Measurements from ENCODE around the gene CD300E.

The CD300E gene

GRCh38 chr17:74599023-74599399 lies 24.5 kb downstream of the CD300E start:
- Histone ChIP-seq H3K9ac (ENCODE audit: low read depth, low read length) (no peak overlapping the region), H3K27me3 (ENCODE audit: insufficient read depth, low read length) (peaks cover 2% of the 10 kb centered on the region; the same call in 1 of the 2 replicates), H3K4me3 (ENCODE audit: low read length) (no peak overlapping the region), H3K4me1 (ENCODE audit: insufficient read depth, low read length) (0 out of 2 replicates have a peak, but pooled peaks cover 6% of the 10 kb centered on the region), H3K9me3 (ENCODE audit: insufficient read depth, low read depth, low read length) (no peaks in the 10 kb centered on the region), H3K36me3 (ENCODE audit: insufficient read depth, low read length) (no peaks in the 10 kb centered on the region), H3K27ac (ENCODE audit: low read depth, low read length) (no peak overlapping the region)
- 59% methylated on average over 3 of the region's 3 CpGs for WGBS

GRCh38 chr17:74598346-74599022 lies 25.1 kb downstream of the CD300E start:
- 83% methylated on average over 4 of the region's 4 CpGs for WGBS
- H3K4me1 ChIP-seq (ENCODE audit: insufficient read depth, low read length), result 0 out of 2 replicates have a peak, but pooled peaks cover 6% of the 10 kb centered on the region
- no peak overlapping the region for H3K27ac ChIP-seq (ENCODE audit: low read depth, low read length)
- no peak overlapping the region for H3K9ac ChIP-seq (ENCODE audit: low read depth, low read length)
- peaks cover 2% of the 10 kb centered on the region; the same call in 1 of the 2 replicates for H3K27me3 ChIP-seq (ENCODE audit: insufficient read depth, low read length)
- no peaks in the 10 kb centered on the region for H3K36me3 ChIP-seq (ENCODE audit: insufficient read depth, low read length)
- H3K4me3 ChIP-seq (ENCODE audit: low read length), result no peak overlapping the region
- no peaks in the 10 kb centered on the region for H3K9me3 ChIP-seq (ENCODE audit: insufficient read depth, low read depth, low read length)

GRCh38 chr17:74597069-74597790 lies 26.3 kb downstream of the CD300E start:
- Histone ChIP-seq H3K9ac (ENCODE audit: low read depth, low read length) (no peak overlapping the region), H3K36me3 (ENCODE audit: insufficient read depth, low read length) (no peaks in the 10 kb centered on the region), H3K9me3 (ENCODE audit: insufficient read depth, low read depth, low read length) (no peaks in the 10 kb centered on the region), H3K27ac (ENCODE audit: low read depth, low read length) (no peak overlapping the region), H3K27me3 (ENCODE audit: insufficient read depth, low read length) (peaks cover 2% of the 10 kb centered on the region; the same call in 1 of the 2 replicates), H3K4me1 (ENCODE audit: insufficient read depth, low read length) (0 out of 2 replicates have a peak, but pooled peaks cover 6% of the 10 kb centered on the region), H3K4me3 (ENCODE audit: low read length) (no peak overlapping the region)
- WGBS, result 84% methylated on average over 7 of the region's 8 CpGs

GRCh38 chr17:74595037-74595750 lies 28.3 kb downstream of the CD300E start:
- Histone ChIP-seq H3K4me3 (ENCODE audit: low read length) (no peak overlapping the region), H3K9me3 (ENCODE audit: insufficient read depth, low read depth, low read length) (no peaks in the 10 kb centered on the region), H3K27me3 (ENCODE audit: insufficient read depth, low read length) (peaks cover 2% of the 10 kb centered on the region; the same call in 1 of the 2 replicates), H3K27ac (ENCODE audit: low read depth, low read length) (no peak overlapping the region), H3K9ac (ENCODE audit: low read depth, low read length) (no peak overlapping the region), H3K36me3 (ENCODE audit: insufficient read depth, low read length) (no peaks in the 10 kb centered on the region), H3K4me1 (ENCODE audit: insufficient read depth, low read length) (0 out of 2 replicates have a peak, but pooled peaks cover 6% of the 10 kb centered on the region)
- WGBS, result 82% methylated on average over 6 of the region's 6 CpGs

GRCh38 chr17:74592087-74592990 lies 31.2 kb downstream of the CD300E start, which contains the start of gene CD300LD:
Gene CD300LD (minus strand): TSS chr17:74592283. CDS start chr17:74592202, 81 bp downstream.
- Histone ChIP-seq H3K4me1 (ENCODE audit: insufficient read depth, low read length) (no peaks in the 10 kb centered on the region), H3K9ac (ENCODE audit: low read depth, low read length) (no peak within 1 kb of the TSS), H3K36me3 (ENCODE audit: insufficient read depth, low read length) (no peaks in the 10 kb centered on the region), H3K4me3 (ENCODE audit: low read length) (no peak within 1 kb of the TSS), H3K27ac (ENCODE audit: low read depth, low read length) (no peak within 1 kb of the TSS), H3K27me3 (ENCODE audit: insufficient read depth, low read length) (peaks cover 2% of the 10 kb centered on the region; the same call in 1 of the 2 replicates), H3K9me3 (ENCODE audit: insufficient read depth, low read depth, low read length) (no peaks in the 10 kb centered on the region)
- 88% methylated on average over 14 of the region's 14 CpGs for WGBS

- H3K4me1 ChIP-seq (ENCODE audit: insufficient read depth, low read length), result no peaks in the 10 kb centered on the region
- WGBS, result 85% methylated on average over 1 of the region's 1 CpG
- no peak overlapping the region for H3K9ac ChIP-seq (ENCODE audit: low read depth, low read length)
- H3K27me3 ChIP-seq (ENCODE audit: insufficient read depth, low read length), result peaks cover 2% of the 10 kb centered on the region; the same call in 1 of the 2 replicates
- no peaks in the 10 kb centered on the region for H3K36me3 ChIP-seq (ENCODE audit: insufficient read depth, low read length)
- no peak overlapping the region for H3K27ac ChIP-seq (ENCODE audit: low read depth, low read length)
- H3K4me3 ChIP-seq (ENCODE audit: low read length), result no peak overlapping the region
- H3K9me3 ChIP-seq (ENCODE audit: insufficient read depth, low read depth, low read length), result no peaks in the 10 kb centered on the region
Observed at GRCh38 chr17:74591503-74591902, 32.0 kb downstream of the CD300E start.

- WGBS, result 94% methylated on average over 5 of the region's 5 CpGs
- H3K4me1 ChIP-seq (ENCODE audit: insufficient read depth, low read length), result no peaks in the 10 kb centered on the region
- H3K4me3 ChIP-seq (ENCODE audit: low read length), result no peak overlapping the region
- no peaks in the 10 kb centered on the region for H3K36me3 ChIP-seq (ENCODE audit: insufficient read depth, low read length)
- H3K27ac ChIP-seq (ENCODE audit: low read depth, low read length), result no peak overlapping the region
- H3K9ac ChIP-seq (ENCODE audit: low read depth, low read length), result no peak overlapping the region
- no peaks in the 10 kb centered on the region for H3K27me3 ChIP-seq (ENCODE audit: insufficient read depth, low read length)
- H3K9me3 ChIP-seq (ENCODE audit: insufficient read depth, low read depth, low read length), result no peaks in the 10 kb centered on the region
Observed at GRCh38 chr17:74585711-74586110, 37.8 kb downstream of the CD300E start.

- Histone ChIP-seq H3K4me1 (ENCODE audit: insufficient read depth, low read length) (no peaks in the 10 kb centered on the region), H3K4me3 (ENCODE audit: low read length) (no peak overlapping the region), H3K27me3 (ENCODE audit: insufficient read depth, low read length) (no peaks in the 10 kb centered on the region), H3K9ac (ENCODE audit: low read depth, low read length) (no peak overlapping the region), H3K36me3 (ENCODE audit: insufficient read depth, low read length) (no peaks in the 10 kb centered on the region), H3K9me3 (ENCODE audit: insufficient read depth, low read depth, low read length) (no peaks in the 10 kb centered on the region), H3K27ac (ENCODE audit: low read depth, low read length) (no peak overlapping the region)
- 81% methylated on average over 14 of the region's 14 CpGs for WGBS
Observed at GRCh38 chr17:74584292-74585060, 39.1 kb downstream of the CD300E start.

- Histone ChIP-seq H3K4me1 (ENCODE audit: insufficient read depth, low read length) (no peaks in the 10 kb centered on the region), H3K9ac (ENCODE audit: low read depth, low read length) (no peak overlapping the region), H3K4me3 (ENCODE audit: low read length) (no peak overlapping the region), H3K27ac (ENCODE audit: low read depth, low read length) (no peak overlapping the region), H3K9me3 (ENCODE audit: insufficient read depth, low read depth, low read length) (no peaks in the 10 kb centered on the region), H3K27me3 (ENCODE audit: insufficient read depth, low read length) (no peaks in the 10 kb centered on the region), H3K36me3 (ENCODE audit: insufficient read depth, low read length) (no peaks in the 10 kb centered on the region)
- 92% methylated on average over 10 of the region's 10 CpGs for WGBS
Observed at GRCh38 chr17:74582633-74583032, 40.9 kb downstream of the CD300E start.

GRCh38 chr17:74579900-74580299 lies 43.6 kb downstream of the CD300E start:
- Histone ChIP-seq H3K9me3 (ENCODE audit: insufficient read depth, low read depth, low read length) (no peaks in the 10 kb centered on the region), H3K4me3 (ENCODE audit: low read length) (no peak overlapping the region), H3K9ac (ENCODE audit: low read depth, low read length) (no peak overlapping the region), H3K27me3 (ENCODE audit: insufficient read depth, low read length) (no peaks in the 10 kb centered on the region), H3K36me3 (ENCODE audit: insufficient read depth, low read length) (no peaks in the 10 kb centered on the region), H3K4me1 (ENCODE audit: insufficient read depth, low read length) (no peaks in the 10 kb centered on the region; the same call in 1 of the 2 replicates), H3K27ac (ENCODE audit: low read depth, low read length) (no peak overlapping the region)
- WGBS, result 91% methylated on average over 7 of the region's 7 CpGs
